OCI-LY1 (cell line): Measurements from ENCODE around the gene SLC22A23.

ENCODE experiments used
- H2AFZ ChIP-seq: fragments of 200-600 bp; sonication (generic), shearing (Covaris generic); 2 replicates; pipeline ENCODE4 v1.6.0; 2014; ENCODE audit warnings: antibody characterized with exemption, mild to moderate bottlenecking, low read length
- H3F3A ChIP-seq: fragments of 200-600 bp; sonication (generic), shearing (Covaris generic); 2 replicates; pipeline ENCODE4 v1.6.0; 2014; ENCODE audit warnings: mild to moderate bottlenecking, antibody characterized with exemption, low read length, moderate library complexity; ENCODE audit not compliant: insufficient read depth
- H3K27ac ChIP-seq: fragments of 200-600 bp; sonication (generic); 2 replicates; pipeline ENCODE4 v1.5.1; 2014; ENCODE audit warnings: low read length, mixed run types, mild to moderate bottlenecking, low read depth; ENCODE audit not compliant: poor library complexity, severe bottlenecking
- H3K27me3 ChIP-seq: fragments of 200-600 bp; sonication (generic); 2 replicates; pipeline ENCODE4 v1.6.0; 2014; ENCODE audit warnings: antibody characterized with exemption, mild to moderate bottlenecking, low read length, moderate library complexity; ENCODE audit not compliant: insufficient read depth
- H3K36me3 ChIP-seq: fragments of 200-600 bp; sonication (generic); 2 replicates; pipeline ENCODE4 v1.6.1; 2014; ENCODE audit warnings: mild to moderate bottlenecking, antibody characterized with exemption, low read length, moderate library complexity, mixed read lengths; ENCODE audit not compliant: insufficient read depth
- H3K4me1 ChIP-seq: fragments of 200-600 bp; sonication (generic); 2 replicates; pipeline ENCODE4 v1.5.1; 2014; ENCODE audit warnings: mild to moderate bottlenecking, low read length, moderate library complexity; ENCODE audit not compliant: insufficient read depth, severe bottlenecking
- H3K4me2 ChIP-seq: fragments of 200-600 bp; sonication (generic), shearing (Covaris generic); 2 replicates; pipeline ENCODE4 v1.6.1; 2014; ENCODE audit warnings: low read length
- H3K4me3 ChIP-seq: fragments of 200-600 bp; sonication (generic); 2 replicates; pipeline ENCODE4 v1.5.1; 2014; ENCODE audit warnings: low read length, low read depth, mild to moderate bottlenecking, mixed read lengths; ENCODE audit not compliant: poor library complexity, severe bottlenecking
- H3K79me2 ChIP-seq: fragments of 200-600 bp; shearing (Covaris generic); 2 replicates; pipeline ENCODE4 v1.6.1; 2016; ENCODE audit warnings: mixed run types, low read length, mixed read lengths; ENCODE audit not compliant: insufficient read depth
- H3K9ac ChIP-seq: fragments of 200-600 bp; sonication (generic), shearing (Covaris generic); 2 replicates; pipeline ENCODE4 v1.6.1; 2014; ENCODE audit warnings: mild to moderate bottlenecking, low read length, mixed read lengths
- H3K9me2 ChIP-seq: fragments of 200-600 bp; sonication (generic), shearing (Covaris generic); 2 replicates; pipeline ENCODE4 v1.6.1; 2014; ENCODE audit warnings: low read depth, mild to moderate bottlenecking, low read length, mixed read lengths
- H3K9me3 ChIP-seq: fragments of 200-600 bp; shearing (Covaris generic); 2 replicates; pipeline ENCODE4 v1.6.1; 2014; ENCODE audit warnings: low read length, mixed read lengths
- H4K20me1 ChIP-seq: fragments of 200-600 bp; sonication (generic), shearing (Covaris generic); 2 replicates; pipeline ENCODE4 v1.6.0; 2016; ENCODE audit warnings: mild to moderate bottlenecking, low read length; ENCODE audit not compliant: insufficient read depth
- EZH2 ChIP-seq: fragments of 200-600 bp; sonication (generic), shearing (Covaris generic); IDR thresholded peaks from 2 replicates; pipeline ENCODE4 v1.8.0; 2017; ENCODE audit warnings: borderline replicate concordance, mixed run types, mild to moderate bottlenecking, antibody characterized with exemption, low read length, moderate library complexity, mixed read lengths
- TF ChIP-seq, protein P1 (sequence below): fragments of 200-600 bp; sonication (generic), shearing (Covaris generic); IDR thresholded peaks from 2 replicates; pipeline ENCODE4 v1.5.1; 2017; ENCODE audit warnings: mild to moderate bottlenecking, antibody characterized with exemption, low read length, moderate library complexity, mixed read lengths

SLC22A23 gene

DNA sequence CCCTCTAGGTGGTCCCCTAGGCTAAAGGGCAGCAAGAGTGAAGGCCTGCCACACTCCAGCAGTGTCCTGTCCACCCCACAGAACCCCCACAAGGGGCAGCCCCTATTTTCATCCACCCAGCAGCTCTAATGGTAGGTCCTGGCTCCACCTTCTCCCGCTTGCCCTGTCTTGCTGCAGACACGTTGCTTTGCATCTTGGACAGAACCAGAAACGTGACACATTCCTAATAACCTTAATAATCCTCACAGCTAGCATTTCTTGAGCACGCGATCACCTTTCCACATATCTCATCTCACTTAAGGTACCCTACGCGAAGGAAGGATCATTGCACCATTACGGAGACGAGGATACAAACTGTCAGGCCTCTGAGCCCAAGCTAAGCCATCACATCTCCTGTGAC is 11.7 kb upstream of the SLC22A23 start:
- H3K79me2 ChIP-seq, result no peaks in the 10 kb centered on the region
- H3K9ac ChIP-seq, result no peak overlapping the region
- no peaks in the 10 kb centered on the region for H3K4me1 ChIP-seq
- no peaks in the 10 kb centered on the region for H3K9me3 ChIP-seq
- no peak overlapping the region for H3K4me2 ChIP-seq
- no peaks in the 10 kb centered on the region for H3K36me3 ChIP-seq
- H3K9me2 ChIP-seq, result no peaks in the 10 kb centered on the region
- no peaks in the 10 kb centered on the region for H3F3A ChIP-seq
- H3K27me3 ChIP-seq, result no peaks in the 10 kb centered on the region
- H2AFZ ChIP-seq, result no peak overlapping the region
- H3K4me3 ChIP-seq, result no peak overlapping the region
- TF ChIP-seq EZH2, result no peak
- TF ChIP-seq, protein P1, sequence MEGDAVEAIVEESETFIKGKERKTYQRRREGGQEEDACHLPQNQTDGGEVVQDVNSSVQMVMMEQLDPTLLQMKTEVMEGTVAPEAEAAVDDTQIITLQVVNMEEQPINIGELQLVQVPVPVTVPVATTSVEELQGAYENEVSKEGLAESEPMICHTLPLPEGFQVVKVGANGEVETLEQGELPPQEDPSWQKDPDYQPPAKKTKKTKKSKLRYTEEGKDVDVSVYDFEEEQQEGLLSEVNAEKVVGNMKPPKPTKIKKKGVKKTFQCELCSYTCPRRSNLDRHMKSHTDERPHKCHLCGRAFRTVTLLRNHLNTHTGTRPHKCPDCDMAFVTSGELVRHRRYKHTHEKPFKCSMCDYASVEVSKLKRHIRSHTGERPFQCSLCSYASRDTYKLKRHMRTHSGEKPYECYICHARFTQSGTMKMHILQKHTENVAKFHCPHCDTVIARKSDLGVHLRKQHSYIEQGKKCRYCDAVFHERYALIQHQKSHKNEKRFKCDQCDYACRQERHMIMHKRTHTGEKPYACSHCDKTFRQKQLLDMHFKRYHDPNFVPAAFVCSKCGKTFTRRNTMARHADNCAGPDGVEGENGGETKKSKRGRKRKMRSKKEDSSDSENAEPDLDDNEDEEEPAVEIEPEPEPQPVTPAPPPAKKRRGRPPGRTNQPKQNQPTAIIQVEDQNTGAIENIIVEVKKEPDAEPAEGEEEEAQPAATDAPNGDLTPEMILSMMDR, result no peak
- no peak overlapping the region for H3K27ac ChIP-seq
- no peaks in the 10 kb centered on the region for H4K20me1 ChIP-seq

DNA sequence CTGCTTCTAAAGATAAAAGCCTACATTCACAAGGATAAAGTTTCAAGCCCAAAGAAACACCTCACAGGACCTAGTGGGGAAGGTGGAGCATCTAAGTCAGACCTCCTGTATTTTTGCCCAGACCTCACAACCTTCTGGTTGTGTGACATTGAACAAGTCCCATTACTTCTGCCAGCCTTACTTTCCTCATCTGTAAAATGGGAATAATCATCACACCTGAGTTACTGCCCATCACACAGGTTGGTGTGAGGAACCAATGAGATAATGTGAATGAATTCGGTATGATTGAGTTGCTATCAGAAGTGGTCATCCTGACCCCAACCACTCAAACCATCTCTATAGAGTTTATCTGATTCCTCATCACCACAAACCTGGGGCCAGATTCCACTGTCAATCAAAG is 11.1 kb upstream of the SLC22A23 start:
- TF ChIP-seq, protein P1, result no peak
- TF ChIP-seq EZH2, result no peak
- H3K36me3 ChIP-seq, result no peaks in the 10 kb centered on the region

DNA sequence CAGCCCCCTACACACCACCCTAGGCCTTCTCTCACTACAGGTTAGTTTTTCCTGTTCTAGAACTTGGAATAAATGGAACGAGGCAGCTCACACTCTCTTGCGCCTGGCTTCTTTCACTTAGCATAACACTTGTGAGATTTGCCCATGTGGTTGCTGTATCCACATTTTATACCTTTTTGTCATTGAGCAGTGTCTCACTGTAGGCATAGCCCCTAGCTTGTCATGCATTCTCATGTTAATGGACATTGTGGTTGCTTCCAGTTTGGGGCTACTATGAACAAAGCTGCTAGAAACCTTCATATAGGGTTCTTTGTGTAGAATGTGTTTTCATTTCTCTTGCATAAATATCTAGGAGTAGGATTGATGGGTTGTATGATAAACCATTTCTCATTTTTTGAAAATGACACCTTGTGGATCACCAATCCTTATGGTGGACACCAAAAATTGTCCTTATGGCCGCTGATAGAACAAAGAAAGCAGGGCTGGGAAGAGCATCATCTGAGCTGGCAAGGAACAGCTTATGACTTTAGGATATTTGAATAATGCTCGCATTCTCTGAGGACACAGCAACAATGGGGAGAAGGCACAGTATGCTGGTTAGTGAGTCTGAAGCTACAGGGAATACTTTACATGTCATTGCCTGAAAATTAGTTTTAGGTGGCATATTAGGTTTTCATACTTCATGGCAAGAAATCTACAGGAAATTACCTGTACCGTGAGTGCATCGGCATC is 9.8 kb upstream of the SLC22A23 start:
- Histone ChIP-seq H2AFZ (no peak overlapping the region), H3K4me2 (no peak overlapping the region), H3K4me1 (no peaks in the 10 kb centered on the region), H3F3A (no peaks in the 10 kb centered on the region), H3K36me3 (no peaks in the 10 kb centered on the region), H3K9me3 (no peaks in the 10 kb centered on the region), H3K9ac (no peak overlapping the region), H3K9me2 (no peaks in the 10 kb centered on the region), H3K4me3 (no peak overlapping the region), H3K79me2 (no peaks in the 10 kb centered on the region), H3K27me3 (no peaks in the 10 kb centered on the region), H4K20me1 (no peaks in the 10 kb centered on the region), H3K27ac (no peak overlapping the region)
- TF ChIP-seq, protein P1, result no peak

More for the DNA sequence above, 11.1 kb upstream of the SLC22A23 start:
- Histone ChIP-seq H3K4me1 (no peaks in the 10 kb centered on the region), H3K4me3 (no peak overlapping the region), H3K9me3 (no peaks in the 10 kb centered on the region), H4K20me1 (no peaks in the 10 kb centered on the region), H3K4me2 (no peak overlapping the region), H2AFZ (no peak overlapping the region), H3K27ac (no peak overlapping the region), H3K9ac (no peak overlapping the region), H3K79me2 (no peaks in the 10 kb centered on the region), H3K27me3 (no peaks in the 10 kb centered on the region), H3F3A (no peaks in the 10 kb centered on the region), H3K9me2 (no peaks in the 10 kb centered on the region)
